Measurements from ENCODE around the gene RB1. TPM values are rescaled to one million over a fixed set of nuclear protein-coding genes. Genes with fewer than 3 reads are reported as not detected.

RB1 gene
- total and polyA plus RNA-seq, 2 donors (not counting 3 experiments of a cell fraction or from before 2014, with no cell fraction given), result 8.0 to 41.2 TPM

DNA sequence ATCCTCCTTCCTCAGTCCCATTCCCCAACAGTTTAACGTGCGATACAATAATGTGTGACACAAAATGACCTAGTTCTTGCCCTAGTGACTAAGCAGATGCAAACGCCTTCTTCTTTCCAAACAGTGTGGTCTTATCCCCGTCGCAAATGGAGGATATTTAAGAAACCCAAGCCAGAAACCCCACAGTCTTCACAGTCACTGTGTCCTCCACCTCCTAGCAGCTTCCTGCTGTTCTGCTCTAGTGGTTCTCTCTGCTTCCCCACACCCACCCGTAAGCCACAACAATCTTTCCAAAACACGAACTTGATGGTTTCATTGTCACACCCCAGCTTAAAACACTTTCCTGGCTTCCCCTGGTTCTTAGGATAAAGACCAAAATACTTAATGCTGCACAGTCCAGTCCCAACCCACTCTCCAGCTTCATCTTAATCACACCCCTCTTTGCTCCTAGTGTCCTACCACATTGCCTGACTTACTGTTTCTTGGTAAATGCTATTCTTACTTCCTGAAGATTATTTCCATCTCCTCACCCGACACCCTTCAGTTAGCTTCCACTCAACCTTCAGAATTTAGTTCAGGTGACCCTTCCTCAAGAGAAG, 38.2 kb upstream of the RB1 start:
- no peak overlapping the region for H2AFZ ChIP-seq (ENCODE audit: low read depth, low read length)
- no peaks in the 10 kb centered on the region for H4K20me1 ChIP-seq (replicated peaks; ENCODE audit: control insufficient read depth, extremely low read depth, insufficient read depth, low read length)
- FAIRE-seq (no peak), DNase-seq (ENCODE audit: low read depth, low spot score) (no peak)
- ChIA-PET POLR2A (no interaction called here), CTCF (interaction anchor here (0.8 to 1.2 kb wide), 2 partner anchors 32 to 46 kb away, joined by 3 read pairs; no protein-coding TSS in a partner anchor)
- no peak overlapping the region for H3K4me2 ChIP-seq (ENCODE audit: insufficient read depth, low read length)
- no peak overlapping the region for H3K9ac ChIP-seq (replicated peaks; ENCODE audit: extremely low read depth, insufficient read depth, low read length)
- H3K79me2 ChIP-seq (ENCODE audit: control insufficient read depth, insufficient read depth, low read length), result no peaks in the 10 kb centered on the region
- dilution Hi-C loops (cut with MboI; ENCODE audit: extremely low pct_ligation_motif_present, low sequenced_read_pairs), result no loop called here
- no peak overlapping the region for H3K27ac ChIP-seq (ENCODE audit: insufficient read depth, low read depth, low read length)
- no peaks in the 10 kb centered on the region for H3K27me3 ChIP-seq (ENCODE audit: control insufficient read depth in 2 of 2, insufficient read depth in 2 of 2, low read length in 2 of 2)
- no peaks in the 10 kb centered on the region for H3K4me1 ChIP-seq (ENCODE audit: control insufficient read depth, extremely low read depth, insufficient read depth, low read length)
- H3K36me3 ChIP-seq (ENCODE audit: control insufficient read depth in 2 of 2, extremely low read depth in 1 of 2, insufficient read depth in 2 of 2, low read length in 2 of 2), result peaks cover 6 to 14% of the 10 kb centered on the region in 2 experiments
- intact Hi-C loops (cut with micrococcal nuclease), result no loop called here
- H3K4me3 ChIP-seq (replicated peaks in 1 of 3; ENCODE audit: insufficient read depth in 1 of 3, low read depth in 1 of 3, low read length in 3 of 3), result no peak overlapping the region
- H3K9me1 ChIP-seq (replicated peaks; ENCODE audit: control insufficient read depth, extremely low read depth, insufficient read depth, low read length), result no peaks in the 10 kb centered on the region
- BruUV-seq (replicated peaks), result no TSS peak
- no peaks in the 10 kb centered on the region for H3K9me3 ChIP-seq (replicated peaks; ENCODE audit: control insufficient read depth, insufficient read depth, low read length)
- no peak for TF ChIP-seq FOS (IDR thresholded peaks at IDR 0.05; ENCODE audit: borderline replicate concordance, insufficient read depth, low read length)
- TF ChIP-seq GATA2 (IDR thresholded peaks at IDR 0.05; ENCODE audit: insufficient read depth, insufficient read length, low read depth, low read length), result no peak
- TF ChIP-seq, protein P1, sequence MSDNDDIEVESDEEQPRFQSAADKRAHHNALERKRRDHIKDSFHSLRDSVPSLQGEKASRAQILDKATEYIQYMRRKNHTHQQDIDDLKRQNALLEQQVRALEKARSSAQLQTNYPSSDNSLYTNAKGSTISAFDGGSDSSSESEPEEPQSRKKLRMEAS (IDR thresholded peaks at IDR 0.05; ENCODE audit: insufficient read depth, insufficient read length), result no peak
- no peak for TF ChIP-seq MYC (IDR thresholded peaks at IDR 0.05; ENCODE audit: low read depth, low read length)
- no peak for TF ChIP-seq CTCF (IDR thresholded peaks at IDR 0.05; ENCODE audit: extremely low read depth in 1 of 2, insufficient read depth in 1 of 2, low read depth in 1 of 2, low read length in 2 of 2)
- TF ChIP-seq JUN (IDR thresholded peaks at IDR 0.05; ENCODE audit: borderline replicate concordance, insufficient read depth, insufficient read length, low read depth), result no peak
- TF ChIP-seq POLR2A (IDR thresholded peaks at IDR 0.05; ENCODE audit: low read depth, low read length), result no peak
- no peak for TF ChIP-seq EZH2 (IDR thresholded peaks at IDR 0.05; ENCODE audit: borderline replicate concordance, low read depth, low read length, severe bottlenecking)
- TF ChIP-seq POLR2AphosphoS5 (IDR thresholded peaks at IDR 0.05; ENCODE audit: insufficient read depth, low read depth, low read length), result no peak

All from endothelial cell of umbilical vein (primary cell).